Activated T-cell treated with anti-CD3 and anti-CD28 coated beads, Interleukin-2, amount 50 U/mL, for 4 hours (primary cell): ENCODE measurements around the gene DTL. TPM values are rescaled to one million over a fixed set of nuclear protein-coding genes. Genes with fewer than 3 reads are reported as not detected.

Source experiments
- ATAC-seq, 2 donors: fragments of 200-7000 bp; cut with Tn5 transposase; one replicate each; pipeline ENCODE4 v1.10.0; 2021
- DNase-seq: peaks from one replicate; pipeline ENCODE4 v3.0.0-alpha.2; 2020
- H3K27me3 Mint-ChIP-seq: one replicate; pipeline ENCODE4 v1.8.0; 2021; ENCODE audit warnings: low read depth, mixed read lengths
- H3K36me3 Mint-ChIP-seq: one replicate; pipeline ENCODE4 v1.8.0; 2022; ENCODE audit warnings: mixed read lengths; ENCODE audit not compliant: insufficient read depth
- H3K4me1 Mint-ChIP-seq: one replicate; pipeline ENCODE4 v1.8.0; 2021; ENCODE audit warnings: low read depth, mixed read lengths
- H3K4me3 Mint-ChIP-seq: one replicate; pipeline ENCODE4 v1.8.0; 2021; ENCODE audit warnings: mild to moderate bottlenecking, moderate library complexity, mixed read lengths
- H3K9me3 Mint-ChIP-seq: one replicate; pipeline ENCODE4 v1.8.0; 2021; ENCODE audit warnings: mixed read lengths
- total RNA-seq, 3 donors: library from RNA; stranded (reverse); gene quantifications; one replicate each; pipeline ENCODE4 v1.2.1, GENCODE V29; 2021

Gene DTL
- total RNA-seq, 3 donors from 2014 or later: 47.7 to 74.5 (median 65.2) TPM

- Mint-ChIP-seq H3K27me3 (no peaks in the 10 kb centered on the region), H3K36me3 (no peaks in the 10 kb centered on the region), H3K4me1 (no peaks in the 10 kb centered on the region), H3K9me3 (no peaks in the 10 kb centered on the region), H3K4me3 (no peak overlapping the region)
- DNase-seq (no peak), ATAC-seq (no peak)
Observed at GRCh38 chr1:212142883-212143530, 107.5 kb downstream of the DTL start.

GRCh38 chr1:212147581-212148033, 112.1 kb downstream of the DTL start:
- no peak for DNase-seq

GRCh38 chr1:212149566-212149965, 114.0 kb downstream of the DTL start:
- no peaks in the 10 kb centered on the region for H3K9me3 Mint-ChIP-seq
- no peaks in the 10 kb centered on the region for H3K36me3 Mint-ChIP-seq
- H3K4me1 Mint-ChIP-seq: no peaks in the 10 kb centered on the region
- no peak for ATAC-seq
- H3K4me3 Mint-ChIP-seq: no peak overlapping the region
- no peaks in the 10 kb centered on the region for H3K27me3 Mint-ChIP-seq
- no peak for DNase-seq

More at GRCh38 chr1:212147581-212148033, 112.1 kb downstream of the DTL start:
- H3K9me3 Mint-ChIP-seq: no peaks in the 10 kb centered on the region
- H3K4me3 Mint-ChIP-seq: no peak overlapping the region
- H3K27me3 Mint-ChIP-seq: no peaks in the 10 kb centered on the region
- no peaks in the 10 kb centered on the region for H3K4me1 Mint-ChIP-seq
- no peak for ATAC-seq
- H3K36me3 Mint-ChIP-seq: no peaks in the 10 kb centered on the region

- no peak overlapping the region for H3K4me3 Mint-ChIP-seq
- H3K9me3 Mint-ChIP-seq: no peaks in the 10 kb centered on the region
- ATAC-seq (no peak), DNase-seq (no peak)
- no peaks in the 10 kb centered on the region for H3K27me3 Mint-ChIP-seq
- H3K36me3 Mint-ChIP-seq: no peaks in the 10 kb centered on the region
- H3K4me1 Mint-ChIP-seq: no peaks in the 10 kb centered on the region
Observed at GRCh38 chr1:212152308-212152693, 116.8 kb downstream of the DTL start.

GRCh38 chr1:212152869-212153268, 117.3 kb downstream of the DTL start:
- DNase-seq (no peak), ATAC-seq (no peak)
- H3K4me1 Mint-ChIP-seq: no peaks in the 10 kb centered on the region
- no peaks in the 10 kb centered on the region for H3K36me3 Mint-ChIP-seq
- no peak overlapping the region for H3K4me3 Mint-ChIP-seq
- no peaks in the 10 kb centered on the region for H3K27me3 Mint-ChIP-seq
- H3K9me3 Mint-ChIP-seq: no peaks in the 10 kb centered on the region

GRCh38 chr1:212153635-212154034, 118.1 kb downstream of the DTL start:
- Mint-ChIP-seq H3K4me1 (no peaks in the 10 kb centered on the region), H3K9me3 (no peaks in the 10 kb centered on the region), H3K27me3 (no peaks in the 10 kb centered on the region), H3K36me3 (no peaks in the 10 kb centered on the region), H3K4me3 (no peak overlapping the region)
- no peak for ATAC-seq
- DNase-seq: no peak

Other genes with a start within 250 kb of the DTL start
- gene LPGAT1, start 205.0 kb upstream of the DTL start, total RNA-seq: 10 to 100 TPM; 31.7 to 46.9 (median 36.0) TPM
- 10 to 100 TPM; 28.0 to 35.8 (median 29.5) TPM for gene INTS7, start 191 bp upstream of the DTL start, total RNA-seq
- gene PPP2R5A, start 249.7 kb downstream of the DTL start, total RNA-seq: 10 to 100 TPM; 36.2 to 41.4 (median 41.0) TPM